Adrenal gland (tissue), 12 donors: ENCODE data around the gene LTB. TPM values are rescaled to one million over a fixed set of nuclear protein-coding genes. Genes with fewer than 3 reads are reported as not detected.
A peak's percentile ranks its signal among the peaks of the same experiment; 100 is the strongest.

ENCODE experiments used
- DNase-seq, 7 donors: peaks; one replicate each; pipeline ENCODE4 v3.0.0-alpha.2; 2019 to 2020
- H3K27ac ChIP-seq, 5 donors: fragments of 200-600 bp; sonication (generic) in 4 of 5; 1 replicate in 3 of 5; 2 replicates in 2 of 5; pipeline versions ENCODE4 v1.5.1 to v1.8.0; 2016 to 2020; ENCODE audit warnings: mild to moderate bottlenecking in 1 of 5
- H3K27me3 ChIP-seq: fragments of 200-600 bp; 2 replicates; pipeline ENCODE4 v1.8.0; 2021
- H3K36me3 ChIP-seq, 2 donors: fragments of 200-600 bp; replicated peaks in 1 of 2; 1 replicate in 1 of 2; 2 replicates in 1 of 2; pipeline versions ENCODE4 v1.5.1 to v1.8.0; 2018 to 2022
- H3K4me1 ChIP-seq, 2 donors: fragments of 200-600 bp; replicated peaks in 1 of 2; 1 replicate in 1 of 2; 2 replicates in 1 of 2; pipeline versions ENCODE4 v1.5.1 to v1.8.0; 2018 to 2021
- H3K4me3 ChIP-seq, 4 donors: fragments of 200-600 bp; sonication (generic) in 3 of 4; one replicate each; pipeline ENCODE4 v1.5.1; 2016 to 2018
- H3K9me3 ChIP-seq, 3 donors: fragments of 200-600 bp; sonication (generic) in 1 of 3; replicated peaks in 1 of 3; 1 replicate in 2 of 3; 2 replicates in 1 of 3; pipeline versions ENCODE4 v1.5.1 to v1.8.0; 2016 to 2021
- POLR2A ChIP-seq, 2 donors: fragments of 450-650 bp; IDR thresholded peaks; one replicate each; pipeline ENCODE4 v1.6.1; 2017; ENCODE audit warnings: antibody characterized with exemption in 2 of 2, mild to moderate bottlenecking in 2 of 2, moderate library complexity in 1 of 2
- WGBS, 4 donors: extraction: QIAGEN DNeasy Blood & Tissue Kit in 2 of 4; methylation state at CpG; one replicate each; pipeline versions ENCODE4 v1.1.5 to v1.1.7; 2013 to 2017; 5-methylcytosine and 5-hydroxymethylcytosine counted together
- intact Hi-C, 2 donors: fragments of 100-400 bp; cut with DNase I; formaldehyde crosslinking; loops; one replicate each; pipeline versions ENCODE4 v1.14.1 to v1.15.0; 2022 to 2023
- polyA plus RNA-seq, 3 donors: library from polyadenylated mRNA; stranded (reverse); fragments of 200-250 nt in 2 of 3; fragments of 350-450 nt in 1 of 3; fragmentation: Illumina TruSeq in 1 of 3; extraction: RNeasy Lipid Tissue Mini Kit (QIAGEN cat#74804) in 1 of 3; gene quantifications; one replicate each; pipeline ENCODE4 v1.2.3, GENCODE V29; 2013 to 2014
- total RNA-seq, 9 donors: library from RNA; depleted of rRNA in 4 of 9; stranded (reverse); fragments of >200 nt in 4 of 9; fragments of 120-200 nt in 1 of 9; fragmentation: NEBNext Ultra II Directional in 1 of 9; extraction: Animal tissue kit (Norgen Biotek cat#: 25700) in 1 of 9; gene quantifications; one replicate each; pipeline versions ENCODE4 v1.1.0 to v1.2.4, GENCODE V29; 2013 to 2023
- TF ChIP-seq, protein P1 (sequence below), 6 experiments: fragments of 450-650 bp in 4 of 6; fragments of 200-600 bp in 2 of 6; sonication (generic) in 1 of 6; IDR thresholded peaks; 1 replicate in 5 of 6; 2 replicates in 1 of 6; pipeline versions ENCODE4 v1.5.1 to v1.8.0; 2016 to 2021; ENCODE audit warnings: antibody characterized with exemption in 6 of 6, mild to moderate bottlenecking in 2 of 6, moderate library complexity in 1 of 6
- donor health status: healthy with polysubstance abuse.
- donor health status: Bipolar disorder and iron deficiency.
- donor health status: DM: yes; HTN: yes; CAD: no.
- donor health status: DM: no; HTN: no; CAD: no.
- donor health status: DM: no; HTN: no; CAD: no.
- donor health status: DM: yes; HTN: yes; CAD: no.

LTB gene
- total and polyA plus RNA-seq, 12 donors = 0.31 to 6.7 (median 1.1) TPM; not detected in 3

DNA sequence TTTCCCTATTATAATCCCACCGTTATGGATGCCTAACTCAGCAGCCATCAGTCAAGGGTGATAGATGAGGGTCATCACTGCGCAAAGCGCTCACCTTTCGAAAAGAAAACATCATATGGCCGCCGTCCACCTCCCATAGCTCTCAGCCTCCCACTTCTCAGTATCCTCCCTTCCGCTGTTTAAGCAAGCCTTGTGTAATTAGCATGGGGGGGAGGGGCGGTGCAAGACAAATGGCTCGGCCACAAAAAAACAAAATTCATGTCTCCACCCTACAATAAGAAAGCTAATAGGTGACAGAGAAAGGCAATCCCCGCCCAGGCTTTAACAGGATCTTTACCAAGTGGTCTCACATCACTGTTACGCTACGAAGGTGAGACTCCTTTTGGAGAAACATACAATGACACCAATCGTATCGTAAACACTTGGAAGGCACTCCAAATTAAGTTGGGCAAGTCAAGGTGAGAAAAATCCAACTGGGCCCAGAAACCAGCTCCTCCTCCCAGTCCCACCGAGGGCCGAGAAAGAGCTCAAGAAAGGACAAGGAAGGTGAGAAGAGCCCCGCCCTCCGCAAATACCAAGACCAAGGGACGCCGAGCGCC, 41.1 kb downstream of the LTB start:
- WGBS, 4 donors = 0 to 1% (median 0%) methylated on average over 17 to 21 of the region's 21 CpGs
- H3K9me3 ChIP-seq = no peaks in the 10 kb centered on the region
- peak in 6 of 7 donors; percentile 53 to 78 (median 62) for DNase-seq
- peak overlapping the region; percentile 78 to 98 (median 94) for H3K27ac ChIP-seq
- peak overlapping the region; percentile 44 to 86 (median 81) for H3K4me3 ChIP-seq
- intact Hi-C loops = no loop called here
- H3K27me3 ChIP-seq = no peaks in the 10 kb centered on the region
- H3K36me3 ChIP-seq = peaks cover 0 to 42% of the 10 kb centered on the region in 2 donors
- TF ChIP-seq POLR2A (IDR thresholded peaks at IDR 0.05) = no peak
- TF ChIP-seq, protein P1, sequence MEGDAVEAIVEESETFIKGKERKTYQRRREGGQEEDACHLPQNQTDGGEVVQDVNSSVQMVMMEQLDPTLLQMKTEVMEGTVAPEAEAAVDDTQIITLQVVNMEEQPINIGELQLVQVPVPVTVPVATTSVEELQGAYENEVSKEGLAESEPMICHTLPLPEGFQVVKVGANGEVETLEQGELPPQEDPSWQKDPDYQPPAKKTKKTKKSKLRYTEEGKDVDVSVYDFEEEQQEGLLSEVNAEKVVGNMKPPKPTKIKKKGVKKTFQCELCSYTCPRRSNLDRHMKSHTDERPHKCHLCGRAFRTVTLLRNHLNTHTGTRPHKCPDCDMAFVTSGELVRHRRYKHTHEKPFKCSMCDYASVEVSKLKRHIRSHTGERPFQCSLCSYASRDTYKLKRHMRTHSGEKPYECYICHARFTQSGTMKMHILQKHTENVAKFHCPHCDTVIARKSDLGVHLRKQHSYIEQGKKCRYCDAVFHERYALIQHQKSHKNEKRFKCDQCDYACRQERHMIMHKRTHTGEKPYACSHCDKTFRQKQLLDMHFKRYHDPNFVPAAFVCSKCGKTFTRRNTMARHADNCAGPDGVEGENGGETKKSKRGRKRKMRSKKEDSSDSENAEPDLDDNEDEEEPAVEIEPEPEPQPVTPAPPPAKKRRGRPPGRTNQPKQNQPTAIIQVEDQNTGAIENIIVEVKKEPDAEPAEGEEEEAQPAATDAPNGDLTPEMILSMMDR (IDR thresholded peaks at IDR 0.05) = no peak
- peaks cover 20 to 47% of the 10 kb centered on the region in 2 donors for H3K4me1 ChIP-seq

DNA sequence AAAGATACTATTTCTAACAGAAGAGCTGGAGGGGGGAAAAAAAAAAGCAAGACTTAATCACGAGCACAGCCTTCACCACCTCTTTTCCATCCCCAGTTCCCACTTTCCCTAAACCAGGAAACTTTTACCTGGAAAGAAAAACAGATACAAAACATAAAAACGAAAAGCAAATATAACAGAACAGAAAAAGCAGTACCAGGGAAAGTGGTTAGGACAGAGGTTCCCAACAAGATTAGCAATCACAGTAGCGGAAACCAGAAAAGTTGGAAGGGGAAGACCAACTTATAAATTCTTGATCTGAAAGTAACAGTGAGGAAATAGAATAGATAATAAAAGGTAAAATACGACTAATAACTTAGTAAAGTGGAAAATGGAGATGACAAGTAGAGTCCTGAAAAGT, 41.6 kb downstream of the LTB start:
- DNase-seq = no peak
- Histone ChIP-seq H3K9me3 (no peaks in the 10 kb centered on the region), H3K27ac (peak overlapping the region in 3 of 5 donors; percentile 94 to 98 (median 96)), H3K36me3 (peaks cover 0 to 47% of the 10 kb centered on the region in 2 donors), H3K27me3 (no peaks in the 10 kb centered on the region), H3K4me3 (peak overlapping the region in 3 of 4 donors; percentile 44 to 86 (median 78)), H3K4me1 (peaks cover 20 to 45% of the 10 kb centered on the region in 2 donors)
- intact Hi-C loops = no loop called here
- 11 to 16% (median 15%) methylated on average over 4 of the region's 4 CpGs for WGBS, 4 donors
- TF ChIP-seq, protein P1 (IDR thresholded peaks at IDR 0.05) = no peak
- TF ChIP-seq POLR2A (IDR thresholded peaks at IDR 0.05) = no peak

DNA sequence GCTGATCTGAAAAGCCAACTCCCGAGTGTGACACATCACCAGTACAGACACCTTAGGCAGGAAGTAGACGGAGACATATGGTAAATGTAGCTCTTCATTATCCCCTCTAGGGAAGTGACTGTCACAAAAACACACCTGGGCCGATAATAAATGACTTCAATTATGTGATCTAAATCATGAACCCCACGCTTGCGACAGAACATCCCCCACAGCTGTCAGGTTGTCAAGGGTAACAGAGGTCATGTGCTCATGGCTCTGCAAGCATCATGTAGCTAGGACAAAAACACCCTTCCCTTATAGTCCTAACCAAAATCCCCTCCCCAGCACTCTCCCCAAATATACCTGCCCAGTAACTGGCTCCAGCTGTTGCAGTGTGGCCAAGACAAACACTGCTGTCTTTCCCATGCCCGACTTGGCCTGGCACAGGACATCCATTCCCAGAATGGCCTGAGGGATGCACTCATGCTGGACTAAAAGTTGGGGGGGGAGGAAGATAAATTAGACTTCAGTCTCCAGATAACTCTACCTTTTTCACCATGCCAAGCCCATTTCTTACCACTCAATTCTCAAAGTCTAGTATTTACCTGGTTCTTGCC, 43.3 kb downstream of the LTB start:
- Histone ChIP-seq H3K27me3 (no peaks in the 10 kb centered on the region), H3K27ac (peak overlapping the region in 1 of 5 donors; percentile 1), H3K4me1 (peaks cover 20 to 45% of the 10 kb centered on the region in 2 donors), H3K4me3 (no peak overlapping the region), H3K9me3 (no peaks in the 10 kb centered on the region), H3K36me3 (peaks cover 0 to 64% of the 10 kb centered on the region in 2 donors)
- 47 to 51% (median 49%) methylated on average over 6 of the region's 6 CpGs for WGBS, 4 donors
- TF ChIP-seq POLR2A (IDR thresholded peaks at IDR 0.05) = no peak
- TF ChIP-seq, protein P1 (IDR thresholded peaks at IDR 0.05) = no peak
- intact Hi-C loops = loop anchor here (5.0 kb wide), 1 partner anchor 42 kb away; the partner anchor contains the start of gene MICB (in 2 of the 2)
- peak in 1 of 7 donors; percentile 48 for DNase-seq

DNA sequence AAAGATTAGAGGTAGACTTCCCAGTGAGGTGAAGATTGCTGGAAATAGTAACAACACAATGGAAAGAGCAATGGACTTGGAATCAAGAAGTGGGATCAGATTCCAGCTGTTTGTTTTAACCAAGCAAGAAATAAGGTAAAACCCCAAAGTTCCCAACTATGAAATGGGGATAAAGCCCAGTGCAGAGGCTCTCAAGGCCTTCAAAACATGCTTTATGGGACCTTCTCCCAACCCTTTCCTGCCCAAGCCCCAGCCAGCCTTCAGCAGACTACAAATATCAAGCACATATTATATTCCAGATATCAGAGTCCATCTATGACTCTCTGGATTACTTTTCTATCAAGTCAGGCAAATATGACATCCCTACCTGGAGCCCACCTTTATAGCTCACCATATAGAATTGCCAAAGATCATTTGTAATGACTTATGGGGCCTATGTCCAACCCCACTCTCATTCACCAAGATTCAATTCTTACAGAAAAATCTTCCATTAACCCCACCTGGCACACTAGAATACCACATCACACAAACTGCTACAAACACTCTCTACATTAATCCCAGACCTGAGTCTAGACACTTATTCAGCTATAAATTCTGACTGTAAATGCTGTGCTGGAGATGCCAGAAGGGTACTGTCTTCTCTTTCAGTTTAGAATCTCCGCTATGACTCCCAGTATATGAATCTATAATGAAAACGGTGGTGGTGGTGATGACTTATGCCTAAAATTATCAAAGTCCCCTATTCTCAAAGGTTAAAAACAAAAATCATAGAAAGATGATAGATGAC, 46.5 kb downstream of the LTB start:
- Histone ChIP-seq H3K36me3 (peaks cover 0 to 95% of the 10 kb centered on the region in 2 donors), H3K4me1 (peaks cover 15 to 37% of the 10 kb centered on the region in 2 donors), H3K27ac (no peak overlapping the region), H3K27me3 (no peaks in the 10 kb centered on the region), H3K4me3 (no peak overlapping the region), H3K9me3 (no peaks in the 10 kb centered on the region)
- intact Hi-C loops = loop anchor here (5.0 kb wide), 1 partner anchor 38 kb away; the partner anchor contains the start of gene MICB (in 2 of the 2)
- no peak for DNase-seq
- 16 to 24% (median 21%) methylated on average over 2 of the region's 2 CpGs for WGBS, 4 donors
- no peak for TF ChIP-seq POLR2A (IDR thresholded peaks at IDR 0.05)
- TF ChIP-seq, protein P1 (IDR thresholded peaks at IDR 0.05) = no peak
